Frontal cortex (tissue), 4 donors: ENCODE results near the gene MALSU1. TPM values are rescaled to one million over a fixed set of nuclear protein-coding genes. Genes with fewer than 3 reads are reported as not detected.

Experiments
- DNase-seq, 2 donors: peaks; one replicate each; pipeline ENCODE4 v3.0.0; 2012; ENCODE audit warnings: low spot score in 2 of 2
- FAIRE-seq: peaks from 2 replicates; lab custom pipeline; 2012; peaks lifted over from hg19 to GRCh38; lab: Jason Lieb, UNC
- total RNA-seq: library from RNA; depleted of rRNA; stranded (reverse); fragments of >200 nt; gene quantifications from one replicate; pipeline ENCODE4 v1.2.3, GENCODE V29; 2014
- donor health status: control.
- donor health status: control.
- donor health status: control.

The MALSU1 gene
- total RNA-seq, 1 donor from 2014 or later: 37.9 TPM

GRCh38 chr7:23333671-23334246 is 34.6 kb downstream of the MALSU1 start:
- no peak for FAIRE-seq
- no peak for DNase-seq

DNA sequence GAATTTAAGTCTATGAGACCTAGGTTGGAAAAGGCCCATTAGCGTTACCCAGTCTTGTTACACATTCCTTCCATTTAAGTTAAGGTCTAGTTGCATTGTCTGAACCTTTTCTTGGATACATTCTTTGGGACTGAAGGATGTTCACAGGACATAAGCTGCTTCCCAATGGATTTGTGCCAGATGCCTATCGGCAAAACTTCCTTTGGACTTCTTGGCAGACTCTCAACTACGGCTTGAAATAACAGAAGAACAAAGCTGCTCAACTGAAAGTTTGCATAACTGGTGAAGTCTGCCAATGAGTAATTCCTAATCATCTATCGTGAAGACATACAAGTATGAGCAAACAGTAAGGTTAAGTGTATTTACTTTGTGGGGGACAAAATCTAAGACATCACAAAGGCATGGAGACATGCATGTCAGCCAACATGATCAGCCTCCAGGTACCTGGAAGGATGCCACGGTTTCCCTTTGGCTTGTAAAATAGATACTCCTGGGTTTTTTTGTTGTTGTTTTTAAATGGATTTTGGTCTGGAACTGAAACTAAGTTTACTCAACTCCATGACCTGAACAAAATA is 35.4 kb downstream of the MALSU1 start:
- DNase-seq (peak in 1 of 2 donors; percentile 23), FAIRE-seq (no peak)

GRCh38 chr7:23335136-23335535 is 36.0 kb downstream of the MALSU1 start:
- FAIRE-seq (no peak), DNase-seq (no peak)

- DNase-seq (no peak), FAIRE-seq (no peak)
These were observed 36.5 kb downstream of the MALSU1 start for GRCh38 chr7:23335621-23336020.

DNA sequence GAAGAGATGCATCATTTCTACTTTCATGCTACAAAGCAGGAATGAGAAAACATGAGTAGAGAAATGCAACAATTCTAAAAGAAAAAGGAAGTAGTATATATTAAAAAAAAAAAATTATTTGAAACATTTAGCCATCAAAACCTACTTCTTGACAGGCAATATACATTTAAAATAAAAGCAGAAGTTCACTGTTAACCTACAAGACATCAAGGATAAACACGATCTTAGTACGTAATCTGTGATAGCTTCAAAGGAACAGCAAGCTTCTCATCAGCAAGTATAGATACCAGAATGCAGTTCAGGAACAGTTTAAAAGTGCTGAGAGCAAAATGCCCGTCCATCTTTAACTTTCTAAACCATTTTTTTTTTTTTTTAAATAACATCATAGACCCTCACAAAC is 36.9 kb downstream of the MALSU1 start:
- no peak for DNase-seq
- no peak for FAIRE-seq

DNA sequence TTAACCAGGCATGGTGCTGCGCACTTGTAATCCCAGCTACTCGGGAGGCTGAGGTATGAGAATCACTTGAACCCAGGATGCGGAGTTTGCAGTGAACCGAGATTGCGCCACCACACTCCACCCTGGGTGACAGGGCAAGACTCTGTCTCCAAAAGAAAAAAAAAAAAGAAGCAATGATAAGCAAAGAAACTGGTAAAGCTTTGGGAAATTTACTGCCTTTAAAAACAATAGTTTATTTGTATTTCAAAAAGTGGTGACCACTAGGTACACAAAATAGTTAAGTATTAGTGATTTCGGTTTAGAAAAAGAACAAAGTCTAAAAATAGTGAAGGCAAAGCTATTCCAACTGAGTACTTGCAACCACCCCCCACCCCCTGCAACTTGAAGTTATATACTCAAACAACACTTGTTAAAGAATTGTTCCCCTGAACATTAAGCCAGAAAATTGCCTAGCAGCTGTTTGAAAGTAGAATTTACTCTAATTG is 37.7 kb downstream of the MALSU1 start:
- DNase-seq (no peak), FAIRE-seq (no peak)

GRCh38 chr7:23337374-23337773 is 38.2 kb downstream of the MALSU1 start:
- DNase-seq (no peak), FAIRE-seq (no peak)

DNA sequence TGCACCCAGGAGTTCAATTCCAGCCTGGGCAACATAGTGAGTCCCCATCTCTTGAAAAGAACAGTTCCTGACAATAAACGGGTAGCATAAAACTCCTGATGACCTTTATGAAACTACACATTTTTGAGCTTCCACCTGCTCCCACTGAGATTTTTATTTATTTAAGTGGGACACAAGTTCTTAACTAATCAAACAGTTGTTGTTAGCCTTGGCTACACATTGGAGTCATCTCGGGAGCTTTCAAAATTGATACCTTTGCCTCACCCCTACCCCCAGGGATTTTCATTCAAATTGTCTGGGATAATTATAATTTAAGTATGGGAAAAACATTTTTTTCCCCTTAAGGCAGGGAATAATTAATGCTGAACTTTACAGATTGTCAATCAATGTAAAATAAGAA is 39.3 kb downstream of the MALSU1 start:
- DNase-seq (no peak), FAIRE-seq (no peak)

DNA sequence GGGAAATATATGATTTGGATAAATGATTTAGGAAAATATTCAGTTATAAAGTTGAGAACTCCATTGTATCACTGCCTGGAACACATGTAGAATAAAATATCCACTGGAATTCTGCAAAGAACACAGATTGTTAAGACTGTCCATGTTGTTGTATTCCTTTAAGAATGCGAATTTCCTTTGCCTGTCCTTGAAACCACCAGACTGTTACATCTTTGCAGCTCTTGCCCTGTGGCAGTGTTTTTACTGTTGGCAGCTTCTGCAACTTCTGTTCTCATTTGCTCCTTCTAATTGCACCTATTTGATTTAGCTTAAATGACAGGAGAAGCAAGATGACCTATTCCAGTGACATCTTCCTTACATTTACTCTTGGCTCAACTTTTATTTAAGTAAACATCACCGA is 39.7 kb downstream of the MALSU1 start:
- FAIRE-seq: no peak
- DNase-seq: no peak

- FAIRE-seq (no peak), DNase-seq (no peak)
These were observed 42.9 kb downstream of the MALSU1 start for GRCh38 chr7:23341846-23342598.

- no peak for DNase-seq
- no peak for FAIRE-seq
These were observed 44.0 kb downstream of the MALSU1 start for GRCh38 chr7:23343102-23343501.

- no peak for DNase-seq
- FAIRE-seq: no peak
These were observed 44.8 kb downstream of the MALSU1 start for GRCh38 chr7:23343806-23344475.

GRCh38 chr7:23345601-23346000 is 46.5 kb downstream of the MALSU1 start:
- FAIRE-seq (no peak), DNase-seq (no peak)

DNA sequence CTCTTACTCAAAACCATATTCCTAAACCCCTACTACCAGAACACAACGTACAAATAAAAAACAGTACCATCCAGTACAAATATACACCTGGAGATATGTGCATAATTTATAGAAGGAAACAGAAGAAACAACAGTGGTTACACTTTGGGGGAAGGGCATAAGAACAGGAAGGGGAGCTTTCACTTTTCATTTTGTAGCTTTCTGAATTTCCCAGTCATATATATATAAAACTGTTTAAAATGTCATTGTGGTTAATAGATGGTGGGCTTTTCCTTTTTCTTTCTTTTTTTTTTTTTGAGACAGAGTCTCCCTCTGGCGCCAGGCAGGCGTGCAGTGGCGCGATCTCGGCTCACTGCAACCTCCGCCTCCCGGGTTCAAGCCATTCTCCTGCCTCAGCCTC is 47.2 kb downstream of the MALSU1 start:
- FAIRE-seq (no peak), DNase-seq (no peak)

GRCh38 chr7:23347033-23347681 is 48.0 kb downstream of the MALSU1 start:
- FAIRE-seq (no peak), DNase-seq (no peak)

DNA sequence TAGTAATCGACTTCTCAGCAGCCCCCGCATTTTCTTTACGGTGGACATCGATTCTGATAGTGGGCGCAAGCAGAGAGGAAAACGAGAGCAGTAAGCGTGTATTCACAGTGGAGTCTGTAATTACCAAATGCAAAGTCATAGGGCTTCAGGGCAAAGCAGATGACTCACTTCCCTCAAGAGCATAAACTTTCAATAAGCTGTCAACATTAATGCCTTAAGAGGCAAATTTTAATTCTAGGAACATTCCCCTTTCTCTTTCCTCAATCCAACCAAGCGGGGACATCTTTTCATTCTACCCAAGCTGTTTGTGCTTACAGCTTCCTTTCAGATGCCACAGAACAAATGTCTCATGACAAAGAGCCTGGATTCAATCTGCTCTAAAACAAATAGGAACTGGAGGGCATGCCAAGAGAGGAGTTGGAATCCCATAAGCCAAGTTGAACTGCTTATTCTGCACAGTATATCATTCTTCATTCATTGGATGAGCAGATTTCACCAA is 48.6 kb downstream of the MALSU1 start:
- no peak for DNase-seq
- FAIRE-seq: no peak

DNA sequence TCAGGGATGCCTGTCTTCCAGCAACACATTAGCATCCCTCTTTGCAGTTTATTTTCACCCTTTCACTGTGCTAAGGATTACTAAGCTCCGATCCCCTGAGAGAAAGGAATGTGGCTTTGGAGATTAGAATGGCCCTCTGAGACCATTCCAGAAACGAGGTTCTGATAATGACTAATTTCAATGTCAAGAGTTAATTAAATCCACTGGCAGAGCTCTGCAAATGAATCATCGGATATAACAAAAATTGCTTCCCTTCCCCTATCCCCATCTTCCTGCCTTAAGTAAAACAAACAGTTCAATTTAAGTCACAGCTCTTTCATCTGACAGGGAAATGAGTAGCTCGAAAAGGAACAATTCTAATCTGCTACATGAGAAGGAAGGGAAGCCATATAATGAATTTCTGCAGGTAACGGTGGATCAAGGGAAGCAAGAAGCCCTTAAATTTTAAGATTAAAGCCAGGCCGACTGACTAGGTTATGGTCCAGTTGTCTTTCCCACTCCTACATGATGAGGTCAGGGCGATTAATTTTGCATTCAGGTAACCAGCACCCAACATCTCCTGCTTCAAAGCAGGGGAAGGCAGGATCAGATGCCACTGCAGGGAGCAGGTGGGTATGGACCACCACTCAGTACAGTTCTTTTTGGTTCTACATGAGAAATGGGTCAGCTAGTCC is 50.5 kb downstream of the MALSU1 start:
- DNase-seq: no peak
- no peak for FAIRE-seq

- no peak for FAIRE-seq
- no peak for DNase-seq
These were observed 51.3 kb downstream of the MALSU1 start for GRCh38 chr7:23350466-23350865.

DNA sequence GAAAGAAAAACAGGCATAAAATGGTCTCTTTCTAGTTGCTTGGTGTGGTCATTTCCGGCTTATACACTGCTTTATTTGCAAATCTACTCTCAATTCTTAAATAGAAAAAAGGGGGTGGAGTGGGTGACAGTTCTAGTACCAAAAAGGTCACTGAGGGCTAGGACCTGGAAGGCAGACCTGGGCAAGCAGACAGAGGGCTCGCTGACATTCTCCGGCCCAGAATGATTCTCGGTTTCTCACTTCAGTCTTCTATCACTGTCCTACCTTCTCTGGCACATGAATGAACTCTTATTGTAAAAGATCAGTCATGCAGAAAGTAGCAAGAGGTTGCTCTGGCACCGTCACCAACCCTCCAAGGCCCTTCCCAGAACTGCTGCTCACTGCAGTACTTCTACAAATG is 54.0 kb downstream of the MALSU1 start:
- no peak for DNase-seq
- FAIRE-seq: no peak

DNA sequence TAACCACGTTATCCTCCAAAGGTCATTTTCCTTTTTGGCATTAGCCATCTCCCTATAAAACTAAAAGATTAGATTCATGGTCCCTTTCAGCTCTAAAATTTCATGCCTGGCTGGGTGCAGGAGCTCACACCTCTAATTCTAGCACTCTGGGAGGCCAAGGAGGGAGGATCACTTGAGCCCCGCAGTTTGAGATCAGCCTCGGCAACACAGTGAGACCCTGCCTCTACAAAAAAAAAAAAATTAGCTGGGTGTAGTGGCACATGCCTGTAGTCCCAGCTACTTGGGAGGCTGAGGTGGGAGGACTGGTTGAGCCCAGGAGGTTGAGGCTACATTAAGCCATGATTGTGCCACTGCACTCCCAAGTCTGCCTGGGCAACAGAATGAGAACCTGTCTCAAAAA is 57.0 kb downstream of the MALSU1 start:
- FAIRE-seq: no peak

More for the DNA sequence above, 57.0 kb downstream of the MALSU1 start:
- DNase-seq: no peak
